Measurements from ENCODE around the gene OTOP3.

DNA sequence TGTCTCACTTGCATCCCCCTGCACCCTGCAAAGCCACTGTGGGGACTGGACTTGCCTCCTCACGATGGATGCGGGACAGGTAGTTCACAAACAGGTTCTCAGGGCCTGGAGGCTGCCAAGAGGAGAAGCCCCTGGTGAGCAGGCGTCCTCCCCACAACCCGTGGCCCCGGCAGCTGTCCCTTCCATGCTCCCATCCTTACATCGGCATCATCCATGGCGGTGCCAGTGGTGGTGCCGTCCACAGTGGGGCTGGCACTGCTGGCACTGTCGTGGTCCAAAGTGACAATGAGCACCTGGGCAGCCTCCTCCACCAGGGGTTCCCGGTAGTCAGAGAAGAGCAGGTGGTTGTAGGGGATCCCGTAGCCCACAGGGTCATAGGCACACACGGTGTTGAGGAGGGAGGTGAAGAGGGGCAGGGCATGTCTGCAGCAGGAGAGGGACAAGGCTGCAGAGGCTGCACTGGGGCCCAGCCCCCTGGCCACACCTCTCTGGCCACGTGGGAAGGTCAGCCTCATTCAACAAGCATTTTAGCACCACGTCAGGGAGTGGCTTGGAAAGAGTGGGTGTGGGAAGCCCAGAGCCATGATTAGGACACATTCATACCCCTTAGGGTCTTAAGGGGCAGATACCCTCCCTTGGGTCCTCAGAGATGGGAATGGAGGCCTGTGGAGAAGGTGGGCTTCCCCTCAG lies 24.3 kb downstream of the OTOP3 start:
- TF ChIP-seq, protein P1, sequence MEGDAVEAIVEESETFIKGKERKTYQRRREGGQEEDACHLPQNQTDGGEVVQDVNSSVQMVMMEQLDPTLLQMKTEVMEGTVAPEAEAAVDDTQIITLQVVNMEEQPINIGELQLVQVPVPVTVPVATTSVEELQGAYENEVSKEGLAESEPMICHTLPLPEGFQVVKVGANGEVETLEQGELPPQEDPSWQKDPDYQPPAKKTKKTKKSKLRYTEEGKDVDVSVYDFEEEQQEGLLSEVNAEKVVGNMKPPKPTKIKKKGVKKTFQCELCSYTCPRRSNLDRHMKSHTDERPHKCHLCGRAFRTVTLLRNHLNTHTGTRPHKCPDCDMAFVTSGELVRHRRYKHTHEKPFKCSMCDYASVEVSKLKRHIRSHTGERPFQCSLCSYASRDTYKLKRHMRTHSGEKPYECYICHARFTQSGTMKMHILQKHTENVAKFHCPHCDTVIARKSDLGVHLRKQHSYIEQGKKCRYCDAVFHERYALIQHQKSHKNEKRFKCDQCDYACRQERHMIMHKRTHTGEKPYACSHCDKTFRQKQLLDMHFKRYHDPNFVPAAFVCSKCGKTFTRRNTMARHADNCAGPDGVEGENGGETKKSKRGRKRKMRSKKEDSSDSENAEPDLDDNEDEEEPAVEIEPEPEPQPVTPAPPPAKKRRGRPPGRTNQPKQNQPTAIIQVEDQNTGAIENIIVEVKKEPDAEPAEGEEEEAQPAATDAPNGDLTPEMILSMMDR (optimal IDR thresholded peaks at IDR 0.05 in 1 of 3, IDR thresholded peaks at IDR 0.05 in 1 of 3, conservative IDR thresholded peaks at IDR 0.05 in 1 of 3; ENCODE audit: extremely low read depth in 1 of 3, insufficient read depth in 2 of 3, low read length in 3 of 3) = no peak
- TF ChIP-seq EZH2 (IDR thresholded peaks at IDR 0.05; ENCODE audit: low read length) = no peak
